SK-N-SH (cell line): Measurements from ENCODE around the gene C15orf40. TPM values are rescaled to one million over a fixed set of nuclear protein-coding genes. Genes with fewer than 3 reads are reported as not detected.

Experiments
- CTCF ChIA-PET: fragments of 300-600, 350-600 bp; formaldehyde crosslinking; extraction: SDS; loops from one replicate; lab custom pipeline; 2021; lab: Yijun Ruan, JAX
- POLR2A ChIA-PET: fragments of 350-600 bp; sonication (Branson Sonifier 250); formaldehyde crosslinking; extraction: SDS; loops from one replicate; lab custom pipeline; 2020; ENCODE audit warnings: antibody characterized with exemption, inconsistent platforms; lab: Yijun Ruan, JAX
- DNase-seq: peaks from one replicate; pipeline ENCODE4 v3.0.0; 2012
- H2AFZ ChIP-seq: fragments of 200-600 bp; sonication (generic); 2 replicates; pipeline ENCODE4 v1.8.1; 2016; ENCODE audit warnings: antibody characterized with exemption, mild to moderate bottlenecking, low read depth
- H3F3A ChIP-seq: fragments of 200-600 bp; sonication (generic); replicated peaks from 2 replicates; pipeline ENCODE3; 2016; ENCODE audit warnings: antibody characterized with exemption, mild to moderate bottlenecking; ENCODE audit not compliant: insufficient read depth
- H3K27ac ChIP-seq, 2 experiments: fragments of 200-500 bp in 1 of 2; fragments of 200-600 bp in 1 of 2; sonication (Bioruptor generic) in 1 of 2; sonication (generic), shearing (Covaris generic) in 1 of 2; 2 replicates each; pipeline versions ENCODE4 v1.5.1 to v1.6.1; 2014 to 2016; ENCODE audit warnings: low read depth in 2 of 2, inconsistent platforms in 1 of 2, low read length in 1 of 2, mild to moderate bottlenecking in 1 of 2, mixed read lengths in 1 of 2
- H3K27me3 ChIP-seq: fragments of 200-600 bp; sonication (generic), shearing (Covaris generic); 2 replicates; pipeline ENCODE4 v1.6.1; 2016; ENCODE audit warnings: mixed run types; ENCODE audit not compliant: insufficient read depth
- H3K36me3 ChIP-seq, 2 experiments: fragments of 200-500 bp in 1 of 2; fragments of 200-600 bp in 1 of 2; sonication (Bioruptor generic) in 1 of 2; sonication (generic) in 1 of 2; replicated peaks in 1 of 2; 2 replicates each; pipeline versions ENCODE3 to v1.5.1; 2014 to 2016; ENCODE audit warnings: low read length in 1 of 2, mild to moderate bottlenecking in 1 of 2; ENCODE audit not compliant: insufficient read depth in 2 of 2, control insufficient read depth in 1 of 2
- H3K4me1 ChIP-seq, 2 experiments: fragments of 200-500 bp in 1 of 2; fragments of 200-600 bp in 1 of 2; sonication (Bioruptor generic) in 1 of 2; sonication (generic), shearing (Covaris generic) in 1 of 2; 2 replicates each; pipeline versions ENCODE4 v1.5.1 to v1.6.1; 2014 to 2016; ENCODE audit warnings: low read depth in 1 of 2, low read length in 1 of 2, mixed run types in 1 of 2; ENCODE audit not compliant: insufficient read depth in 2 of 2, control insufficient read depth in 1 of 2
- H3K4me2 ChIP-seq: fragments of 200-600 bp; sonication (generic), shearing (Covaris generic); 2 replicates; pipeline ENCODE4 v1.6.1; 2017; ENCODE audit warnings: mixed run types
- H3K4me3 ChIP-seq, 2 experiments: fragments of 200-500 bp in 1 of 2; fragments of 200-600 bp in 1 of 2; sonication (Bioruptor generic) in 1 of 2; sonication (generic), shearing (Covaris generic) in 1 of 2; 2 replicates each; pipeline versions ENCODE4 v1.5.1 to v1.8.1; 2014 to 2016; ENCODE audit warnings: low read depth in 2 of 2, inconsistent platforms in 1 of 2, low read length in 1 of 2, mild to moderate bottlenecking in 1 of 2, mixed read lengths in 1 of 2, moderate library complexity in 1 of 2
- H3K79me2 ChIP-seq: fragments of 200-600 bp; sonication (generic); 2 replicates; pipeline ENCODE4 v1.8.1; 2017; ENCODE audit warnings: mild to moderate bottlenecking; ENCODE audit not compliant: insufficient read depth
- H3K9ac ChIP-seq: fragments of 200-600 bp; sonication (generic); 2 replicates; pipeline ENCODE4 v1.6.1; 2017; ENCODE audit warnings: mixed run types
- H3K9me2 ChIP-seq: fragments of 200-600 bp; sonication (generic); 2 replicates; pipeline ENCODE4 v1.6.1; 2017; ENCODE audit warnings: mixed run types
- H3K9me3 ChIP-seq: fragments of 200-600 bp; sonication (generic); 2 replicates; pipeline ENCODE4 v1.6.1; 2017; ENCODE audit warnings: mixed run types, mild to moderate bottlenecking, moderate library complexity
- H4K20me1 ChIP-seq: fragments of 200-600 bp; sonication (generic); 2 replicates; pipeline ENCODE4 v1.6.1; 2017; ENCODE audit warnings: mild to moderate bottlenecking, mixed run types; ENCODE audit not compliant: insufficient read depth
- CHD2 ChIP-seq: fragments of 150-350 bp; IDR thresholded peaks from 2 replicates; pipeline ENCODE4 v1.6.1; 2018; ENCODE audit warnings: low read length; ENCODE audit not compliant: partially characterized antibody
- CTCF ChIP-seq: fragments of 200-600 bp; sonication (generic); IDR thresholded peaks from 2 replicates; pipeline ENCODE4 v1.6.1; 2017; ENCODE audit warnings: antibody characterized with exemption, mild to moderate bottlenecking, moderate library complexity
- EZH2phosphoT487 ChIP-seq: fragments of 200-600 bp; sonication (generic); IDR thresholded peaks from 2 replicates; pipeline ENCODE4 v1.6.1; 2017; ENCODE audit warnings: low read depth, mixed run types, mild to moderate bottlenecking, antibody characterized with exemption, moderate library complexity, borderline replicate concordance
- FOXJ3 ChIP-seq: sonication (generic); formaldehyde crosslinking; IDR thresholded peaks from 2 replicates; pipeline ENCODE4 v1.5.1; 2020; ENCODE audit warnings: mild to moderate bottlenecking, missing genetic modification reagents
- FOXM1 ChIP-seq: IDR thresholded peaks from 2 replicates; pipeline ENCODE4 v1.4.0; 2012; ENCODE audit warnings: low read depth, mild to moderate bottlenecking
- GABPA ChIP-seq: IDR thresholded peaks from 2 replicates; pipeline ENCODE4 v1.4.0; 2012; ENCODE audit warnings: low read depth, mild to moderate bottlenecking
- MAX ChIP-seq: IDR thresholded peaks from 2 replicates; pipeline ENCODE4 v1.4.0; 2012; ENCODE audit warnings: low read depth
- NRF1 ChIP-seq: IDR thresholded peaks from 2 replicates; pipeline ENCODE4 v1.6.1; 2012; ENCODE audit warnings: low read depth, mild to moderate bottlenecking, low read length
- RFX5 ChIP-seq: IDR thresholded peaks from 2 replicates; pipeline ENCODE4 v1.6.1; 2012; ENCODE audit warnings: mild to moderate bottlenecking, improper control_type of control experiment, low read length
- RXRA ChIP-seq: IDR thresholded peaks from 2 replicates; pipeline ENCODE4 v1.4.0; 2012; ENCODE audit warnings: low read depth, mild to moderate bottlenecking, borderline replicate concordance
- SIN3A ChIP-seq: IDR thresholded peaks from 2 replicates; pipeline ENCODE4 v1.6.1; 2012; ENCODE audit warnings: low read depth, mild to moderate bottlenecking, low read length, moderate library complexity, borderline replicate concordance
- SMC3 ChIP-seq: IDR thresholded peaks from 2 replicates; pipeline ENCODE4 v1.6.1; 2012; ENCODE audit warnings: low read depth, low read length, improper control_type of control experiment
- USF1 ChIP-seq: IDR thresholded peaks from 2 replicates; pipeline ENCODE4 v1.4.0; 2012; ENCODE audit warnings: low read depth, borderline replicate concordance
- USF2 ChIP-seq: fragments of 150-350 bp; IDR thresholded peaks from 2 replicates; pipeline ENCODE4 v1.6.1; 2017; ENCODE audit warnings: antibody characterized with exemption, low read length, low read depth, borderline replicate concordance
- YY1 ChIP-seq: IDR thresholded peaks from 2 replicates; pipeline ENCODE4 v1.4.0; 2012; ENCODE audit warnings: low read depth, mild to moderate bottlenecking
- ZBTB33 ChIP-seq: IDR thresholded peaks from 2 replicates; pipeline ENCODE4 v1.4.0; 2012; ENCODE audit warnings: low read depth, borderline replicate concordance
- WGBS: methylation state at CpG from one replicate; pipeline ENCODE4 v1.1.6; 2017; ENCODE audit warnings: low lambda C conversion rate; 5-methylcytosine and 5-hydroxymethylcytosine counted together
- polyA plus RNA-seq, 3 experiments: library from polyadenylated mRNA; depleted of rRNA; stranded (reverse); fragments of >200 nt; gene quantifications; 2 replicates each; pipeline ENCODE4 v1.2.3, GENCODE V29; 2012

Gene C15orf40
- polyA plus RNA-seq, 1 of the 3 experiments (the other 2 are of a cell fraction), result 44.1 TPM

GRCh38 chr15:82960766-82961165 lies 50.7 kb downstream of the C15orf40 start:
- no peaks in the 10 kb centered on the region for H3K9me3 ChIP-seq
- H3K36me3 ChIP-seq, result no peaks in the 10 kb centered on the region
- no peak overlapping the region for H3K4me3 ChIP-seq
- DNase-seq, result no peak
- no peak overlapping the region for H3K4me2 ChIP-seq
- H3F3A ChIP-seq, result no peaks in the 10 kb centered on the region
- ChIA-PET POLR2A (interaction anchor here (1.3 kb wide), 1 partner anchor 10 kb away, joined by 3 read pairs; no protein-coding TSS in a partner anchor), CTCF (no interaction called here)
- H3K4me1 ChIP-seq, result no peaks in the 10 kb centered on the region
- H3K9me2 ChIP-seq, result no peaks in the 10 kb centered on the region
- TF ChIP-seq EZH2phosphoT487 (no peak), FOXM1 (no peak), CHD2 (no peak), SMC3 (no peak), MAX (no peak), SIN3A (no peak), GABPA (no peak), YY1 (no peak), USF2 (no peak), RXRA (no peak), RFX5 (no peak)
- TF ChIP-seq, all 33 proteins: peak for 0
- Histone ChIP-seq H3K9ac (no peak overlapping the region), H3K27ac (no peak overlapping the region), H4K20me1 (no peaks in the 10 kb centered on the region), H3K27me3 (no peaks in the 10 kb centered on the region), H2AFZ (no peak overlapping the region), H3K79me2 (no peaks in the 10 kb centered on the region)
- WGBS, result 93% methylated on average over 3 of the region's 3 CpGs

- no peaks in the 10 kb centered on the region for H3K36me3 ChIP-seq
- DNase-seq, result no peak
- TF ChIP-seq ZBTB33, result no peak
- no peak for TF ChIP-seq USF1
- no peak for TF ChIP-seq CTCF
- TF ChIP-seq NRF1, result no peak
- TF ChIP-seq FOXJ3 (CRISPR knock-in tag), result no peak
- 95% methylated on average over 5 of the region's 5 CpGs for WGBS
- no peak overlapping the region for H2AFZ ChIP-seq
- no peaks in the 10 kb centered on the region for H3K79me2 ChIP-seq
- ChIA-PET CTCF (no interaction called here), POLR2A (no interaction called here)
- H3K9me2 ChIP-seq, result no peaks in the 10 kb centered on the region
- H3K9me3 ChIP-seq, result no peaks in the 10 kb centered on the region
- H4K20me1 ChIP-seq, result no peaks in the 10 kb centered on the region
- H3K4me2 ChIP-seq, result no peak overlapping the region
- H3F3A ChIP-seq, result no peaks in the 10 kb centered on the region
- no peak overlapping the region for H3K27ac ChIP-seq
- no peaks in the 10 kb centered on the region for H3K4me1 ChIP-seq
- H3K4me3 ChIP-seq, result no peak overlapping the region
- no peaks in the 10 kb centered on the region for H3K27me3 ChIP-seq
- H3K9ac ChIP-seq, result no peak overlapping the region
Measured at GRCh38 chr15:82959423-82959822, 52.0 kb downstream of the C15orf40 start.
